ENCODE data around the gene CHRNE. TPM values are rescaled to one million over a fixed set of nuclear protein-coding genes. Genes with fewer than 3 reads are reported as not detected.

Gene CHRNE
- total and polyA plus RNA-seq, 7 donors = 0.16 to 1.1 (median 0.34) TPM

- H3K27me3 ChIP-seq (ENCODE audit: insufficient read depth in 3 of 3, low read length in 2 of 3) = no peaks in the 10 kb centered on the region
- intact Hi-C loops (cut with DNase I) = loop anchor here in 1 of 2 donors (2.0 kb wide), 1 partner anchor 17 kb away; the partner anchor contains the start of gene SPAG7
These were observed 46.6 kb upstream of the CHRNE start for GRCh38 chr17:4949321-4950074.

GRCh38 chr17:4948931-4949320, 46.0 kb upstream of the CHRNE start:
- WGBS, 3 donors = 0 to 1% (median 0%) methylated on average over 18 to 40 of the region's 40 CpGs
- H3K27ac ChIP-seq = peak overlapping the region; percentile 96
- H3K4me1 ChIP-seq = peaks cover 41% of the 10 kb centered on the region
- peaks cover 0 to 34% of the 10 kb centered on the region in 2 donors for H3K36me3 ChIP-seq (ENCODE audit: insufficient read depth in 1 of 2, low read depth in 1 of 2)
- H3K9me3 ChIP-seq = no peaks in the 10 kb centered on the region
- intact Hi-C loops (cut with DNase I) = loop anchor here in 1 of 2 donors (1.0 kb wide), 1 partner anchor 18 kb away; the partner anchor contains the start of gene SPAG7
- peak; percentile 89 to 92 for DNase-seq
- H3K4me3 ChIP-seq = peak overlapping the region; percentile 97
- no peaks in the 10 kb centered on the region for H3K27me3 ChIP-seq (ENCODE audit: insufficient read depth in 3 of 3, low read length in 2 of 3)
- peak; percentile 65 to 71 (median 70) for ATAC-seq
- no peak for TF ChIP-seq CTCF (IDR thresholded peaks at IDR 0.05)

More at GRCh38 chr17:4949321-4950074, 46.6 kb upstream of the CHRNE start:
- ATAC-seq (peak; percentile 17 to 31 (median 25)), DNase-seq (peak; percentile 87 to 89)
- TF ChIP-seq CTCF (IDR thresholded peaks at IDR 0.05) = no peak
- Histone ChIP-seq H3K9me3 (no peaks in the 10 kb centered on the region), H3K27ac (peak overlapping the region; percentile 96), H3K4me3 (peak overlapping the region; percentile 97), H3K4me1 (peaks cover 47% of the 10 kb centered on the region), H3K36me3 (ENCODE audit: insufficient read depth in 1 of 2, low read depth in 1 of 2) (peaks cover 0 to 34% of the 10 kb centered on the region in 2 donors)
- WGBS, 3 donors = 0 to 1% (median 0%) methylated on average over 34 to 75 of the region's 75 CpGs

- peak; percentile 64 to 67 (median 66) for ATAC-seq
- 0% methylated on average over 33 to 58 of the region's 59 CpGs for WGBS, 3 donors
- Histone ChIP-seq H3K9me3 (no peaks in the 10 kb centered on the region), H3K4me3 (peak within 1 kb of the TSS; percentile 97), H3K27ac (peak within 1 kb of the TSS; percentile 96), H3K27me3 (ENCODE audit: insufficient read depth in 3 of 3, low read length in 2 of 3) (no peaks in the 10 kb centered on the region), H3K4me1 (peaks cover 35% of the 10 kb centered on the region), H3K36me3 (ENCODE audit: insufficient read depth in 1 of 2, low read depth in 1 of 2) (peaks cover 0 to 36% of the 10 kb centered on the region in 2 donors)
- peak; percentile 91 to 95 for DNase-seq
- intact Hi-C loops (cut with DNase I) = loop anchor here in 1 of 2 donors (1.0 kb wide), 1 partner anchor 19 kb away; the partner anchor contains the start of gene SPAG7
- no peak for TF ChIP-seq CTCF (IDR thresholded peaks at IDR 0.05)
These were observed 45.5 kb upstream of the CHRNE start, which contains the start of gene PFN1 for GRCh38 chr17:4948166-4948930. TSS of gene PFN1 (minus strand) at chr17:4948530. CDS start at chr17:4948394, 136 bp downstream.

GRCh38 chr17:4947411-4948165, 44.7 kb upstream of the CHRNE start:
- Histone ChIP-seq H3K4me1 (peaks cover 33% of the 10 kb centered on the region), H3K27ac (peak overlapping the region; percentile 96), H3K4me3 (peak overlapping the region; percentile 97), H3K36me3 (ENCODE audit: insufficient read depth in 1 of 2, low read depth in 1 of 2) (peaks cover 0 to 43% of the 10 kb centered on the region in 2 donors), H3K27me3 (ENCODE audit: insufficient read depth in 3 of 3, low read length in 2 of 3) (no peaks in the 10 kb centered on the region), H3K9me3 (no peaks in the 10 kb centered on the region)
- no peak for TF ChIP-seq CTCF (IDR thresholded peaks at IDR 0.05)
- DNase-seq (peak; percentile 72 to 78), ATAC-seq (peak; percentile 8 to 33 (median 30))
- WGBS, 3 donors = 1 to 3% (median 1%) methylated on average over 27 to 56 of the region's 56 CpGs
- intact Hi-C loops (cut with DNase I) = loop anchor here in 1 of 2 donors (1.0 kb wide), 1 partner anchor 20 kb away; the partner anchor contains the start of gene SPAG7
